ENCODE results near the gene SFT2D3. TPM values are rescaled to one million over a fixed set of nuclear protein-coding genes. Genes with fewer than 3 reads are reported as not detected.

SFT2D3 gene
- total and polyA plus RNA-seq, 3 donors from 2014 or later = 7.4 to 13.2 (median 12.9) TPM

DNA sequence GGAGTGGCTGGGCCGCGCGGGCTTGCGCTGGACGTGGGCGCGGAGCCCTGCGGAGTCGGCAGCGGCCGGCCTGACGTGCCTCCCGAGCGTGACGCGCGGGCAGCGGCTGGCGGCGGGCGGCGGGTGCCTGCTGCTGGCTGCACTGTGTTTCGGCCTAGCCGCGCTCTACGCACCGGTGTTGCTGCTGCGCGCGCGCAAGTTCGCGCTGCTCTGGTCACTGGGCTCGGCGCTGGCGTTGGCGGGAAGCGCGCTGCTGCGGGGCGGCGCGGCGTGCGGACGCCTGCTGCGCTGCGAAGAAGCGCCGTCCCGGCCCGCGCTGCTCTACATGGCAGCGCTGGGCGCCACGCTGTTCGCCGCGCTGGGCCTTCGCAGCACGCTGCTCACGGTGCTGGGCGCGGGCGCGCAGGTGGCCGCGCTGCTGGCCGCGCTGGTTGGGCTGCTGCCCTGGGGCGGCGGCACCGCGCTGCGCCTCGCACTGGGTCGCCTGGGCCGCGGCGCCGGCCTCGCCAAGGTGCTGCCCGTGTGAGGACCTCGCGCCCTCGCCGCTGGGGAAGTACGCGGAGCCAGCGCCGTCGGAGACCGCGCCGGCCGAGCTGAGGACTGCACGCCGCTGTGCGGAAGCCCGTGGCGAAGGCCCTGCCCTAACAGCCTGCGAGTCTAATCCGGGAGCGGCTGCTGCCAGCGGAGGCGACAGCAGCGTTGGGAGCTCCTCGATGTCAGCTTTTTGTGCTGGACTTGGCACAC lies 526 bp downstream of the SFT2D3 start:
- H3K36me3 ChIP-seq (ENCODE audit: low read depth, missing control alignments) = no peaks in the 10 kb centered on the region
- no peaks in the 10 kb centered on the region for H3K27me3 ChIP-seq
- peaks cover 22% of the 10 kb centered on the region for H3K4me1 ChIP-seq
- H3K4me3 ChIP-seq = peak overlapping the region; percentile 73 to 87
- intact Hi-C loops (cut with DNase I; ENCODE audit: low total_unique reads) = no loop called here
- no peaks in the 10 kb centered on the region for H3K9me3 ChIP-seq
- TF ChIP-seq, protein P1, sequence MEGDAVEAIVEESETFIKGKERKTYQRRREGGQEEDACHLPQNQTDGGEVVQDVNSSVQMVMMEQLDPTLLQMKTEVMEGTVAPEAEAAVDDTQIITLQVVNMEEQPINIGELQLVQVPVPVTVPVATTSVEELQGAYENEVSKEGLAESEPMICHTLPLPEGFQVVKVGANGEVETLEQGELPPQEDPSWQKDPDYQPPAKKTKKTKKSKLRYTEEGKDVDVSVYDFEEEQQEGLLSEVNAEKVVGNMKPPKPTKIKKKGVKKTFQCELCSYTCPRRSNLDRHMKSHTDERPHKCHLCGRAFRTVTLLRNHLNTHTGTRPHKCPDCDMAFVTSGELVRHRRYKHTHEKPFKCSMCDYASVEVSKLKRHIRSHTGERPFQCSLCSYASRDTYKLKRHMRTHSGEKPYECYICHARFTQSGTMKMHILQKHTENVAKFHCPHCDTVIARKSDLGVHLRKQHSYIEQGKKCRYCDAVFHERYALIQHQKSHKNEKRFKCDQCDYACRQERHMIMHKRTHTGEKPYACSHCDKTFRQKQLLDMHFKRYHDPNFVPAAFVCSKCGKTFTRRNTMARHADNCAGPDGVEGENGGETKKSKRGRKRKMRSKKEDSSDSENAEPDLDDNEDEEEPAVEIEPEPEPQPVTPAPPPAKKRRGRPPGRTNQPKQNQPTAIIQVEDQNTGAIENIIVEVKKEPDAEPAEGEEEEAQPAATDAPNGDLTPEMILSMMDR (IDR thresholded peaks at IDR 0.05) = peak in 2 of 3 experiments; percentile 14 to 16
- no peak for TF ChIP-seq POLR2A (IDR thresholded peaks at IDR 0.05)
- peak overlapping the region; percentile 86 to 95 for H3K27ac ChIP-seq
- WGBS, 2 donors = 1 to 3% methylated on average over 4 to 108 of the region's 108 CpGs
- peak; percentile 78 for DNase-seq

DNA sequence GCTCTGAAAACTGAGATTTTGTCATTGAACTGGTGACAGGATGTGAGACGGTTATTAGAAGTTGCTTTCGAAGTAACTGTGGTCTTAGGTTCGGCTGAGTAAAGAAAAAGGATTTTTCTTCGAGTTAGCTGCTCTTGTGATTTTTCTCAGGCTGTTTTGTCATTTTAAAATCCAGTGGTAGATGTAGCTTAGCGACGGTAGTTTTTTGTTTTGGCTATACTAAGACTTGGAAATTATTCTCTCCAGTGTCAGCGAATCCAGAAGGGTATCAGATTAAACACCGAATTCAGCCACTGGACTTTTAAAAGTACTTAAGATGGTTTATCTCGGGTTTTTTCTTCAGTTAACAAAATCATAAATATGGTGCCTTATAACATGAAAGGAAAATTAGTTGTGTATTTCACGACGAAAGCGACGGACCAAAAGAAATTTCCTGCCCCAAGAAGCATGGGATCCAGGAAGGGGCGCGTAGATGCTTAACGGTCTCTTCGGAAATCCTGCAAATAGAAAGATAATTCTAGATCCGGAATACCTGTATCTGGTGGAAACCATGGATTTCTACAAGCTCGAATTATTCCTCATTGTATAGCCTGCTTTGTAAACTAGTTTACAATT lies 1.2 kb downstream of the SFT2D3 start:
- intact Hi-C loops (cut with DNase I; ENCODE audit: low total_unique reads) = no loop called here
- 51 to 54% methylated on average over 19 of the region's 19 CpGs for WGBS, 2 donors
- TF ChIP-seq, protein P1 (IDR thresholded peaks at IDR 0.05) = peak in 1 of 3 experiments; percentile 4
- no peak for TF ChIP-seq POLR2A (IDR thresholded peaks at IDR 0.05)
- DNase-seq = no peak
- peaks cover 23% of the 10 kb centered on the region for H3K4me1 ChIP-seq
- H3K36me3 ChIP-seq (ENCODE audit: low read depth, missing control alignments) = no peaks in the 10 kb centered on the region
- H3K4me3 ChIP-seq = peak overlapping the region; percentile 73 to 87
- peak overlapping the region; percentile 86 to 95 for H3K27ac ChIP-seq
- no peaks in the 10 kb centered on the region for H3K9me3 ChIP-seq
- no peaks in the 10 kb centered on the region for H3K27me3 ChIP-seq

GRCh38 chr2:127703282-127703681 lies 2.0 kb downstream of the SFT2D3 start:
- intact Hi-C loops (cut with DNase I; ENCODE audit: low total_unique reads) = no loop called here
- H3K9me3 ChIP-seq = no peaks in the 10 kb centered on the region
- no peak overlapping the region for H3K4me3 ChIP-seq
- 65 to 84% methylated on average over 5 of the region's 5 CpGs for WGBS, 2 donors
- H3K27me3 ChIP-seq = no peaks in the 10 kb centered on the region
- H3K36me3 ChIP-seq (ENCODE audit: low read depth, missing control alignments) = no peaks in the 10 kb centered on the region
- TF ChIP-seq, protein P1 (IDR thresholded peaks at IDR 0.05) = no peak
- no peak for TF ChIP-seq POLR2A (IDR thresholded peaks at IDR 0.05)
- peaks cover 31% of the 10 kb centered on the region for H3K4me1 ChIP-seq
- DNase-seq = no peak
- H3K27ac ChIP-seq = no peak overlapping the region

DNA sequence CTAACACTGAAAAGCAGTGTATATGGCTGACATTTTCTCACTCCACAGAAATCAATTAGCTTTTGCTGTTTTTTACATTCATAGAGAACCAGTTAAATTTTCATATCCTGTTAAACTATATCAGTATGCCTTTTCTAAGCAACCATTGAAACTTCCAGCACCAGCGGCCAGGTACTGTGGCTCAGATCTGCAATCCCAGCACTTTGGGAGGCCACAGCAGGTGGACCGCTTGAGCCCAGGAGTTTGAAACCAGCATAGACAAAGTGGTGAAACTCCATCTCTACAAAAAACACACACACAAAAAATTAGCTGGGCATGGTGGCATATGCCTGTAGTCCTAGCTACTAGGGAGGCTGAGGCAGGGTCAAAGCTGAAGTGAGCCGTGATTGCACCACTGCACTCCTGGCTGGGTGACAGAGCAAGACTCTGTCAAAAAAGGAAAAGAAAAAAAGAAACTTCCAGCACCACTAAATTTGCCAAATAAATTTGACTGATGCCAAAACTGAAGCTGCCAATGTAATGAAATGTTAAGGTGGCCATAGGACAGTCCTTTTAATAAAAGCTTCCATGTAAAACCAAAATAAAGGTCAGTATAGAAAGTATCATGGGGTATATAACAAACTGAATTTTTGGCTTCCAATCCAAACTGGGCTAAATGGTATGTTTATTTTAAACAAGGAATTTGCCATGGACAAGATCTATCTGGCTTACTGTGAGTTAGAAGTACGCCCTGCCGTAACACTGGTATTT lies 3.5 kb downstream of the SFT2D3 start:
- Histone ChIP-seq H3K36me3 (ENCODE audit: low read depth, missing control alignments) (no peaks in the 10 kb centered on the region), H3K27ac (no peak overlapping the region), H3K4me1 (peaks cover 34% of the 10 kb centered on the region), H3K4me3 (no peak overlapping the region), H3K9me3 (no peaks in the 10 kb centered on the region), H3K27me3 (no peaks in the 10 kb centered on the region)
- no peak for DNase-seq
- TF ChIP-seq, protein P1 (IDR thresholded peaks at IDR 0.05) = no peak
- no peak for TF ChIP-seq POLR2A (IDR thresholded peaks at IDR 0.05)
- 85 to 92% methylated on average over 5 of the region's 5 CpGs for WGBS, 2 donors
- intact Hi-C loops (cut with DNase I; ENCODE audit: low total_unique reads) = no loop called here

Measured in testis (tissue), 3 donors.